CD4-positive, alpha-beta T cell treated with Interleukin-15 for 1 hour (primary cell): Measurements from ENCODE around the gene SEC11A.
"Not testable (repeated sequence)": the region's sequence is repeated elsewhere in the genome, so short reads cannot be mapped to it uniquely, and the experiment has no call there.

ENCODE experiments used
- DNase-seq: peaks from one replicate; pipeline ENCODE4 v3.0.0-alpha.2; 2020

The SEC11A gene

GRCh38 chr15:84716036-84716732 lies at the start of gene SEC11A:
TSS of gene SEC11A (minus strand) at chr15:84716139. CDS start at chr15:84716075, 64 bp downstream.
- peak; percentile 94 for DNase-seq

- no peak for DNase-seq
Observed at GRCh38 chr15:84765675-84766074, 49.7 kb upstream of the SEC11A start.

DNA sequence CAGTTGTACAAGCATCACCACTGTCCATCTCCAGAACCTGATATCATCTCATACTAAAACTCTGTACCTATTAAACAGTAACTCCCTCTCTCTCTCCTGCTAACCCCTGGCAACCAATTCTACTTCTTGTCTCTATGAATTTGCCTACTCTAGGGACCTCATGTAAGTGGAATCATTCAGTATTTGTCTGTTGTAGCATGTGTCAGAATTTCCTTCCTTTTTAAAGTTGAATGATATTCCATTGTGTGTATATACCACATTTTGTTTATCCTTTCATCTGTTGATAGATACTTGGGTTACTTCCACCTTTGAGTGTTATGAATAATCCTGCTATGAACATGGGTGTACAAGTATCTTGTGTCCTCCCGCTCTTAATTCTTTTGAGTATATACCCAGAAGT lies 49.0 kb upstream of the SEC11A start:
- DNase-seq, result no peak

- no peak for DNase-seq
Observed at GRCh38 chr15:84764585-84764984, 48.6 kb upstream of the SEC11A start.

DNA sequence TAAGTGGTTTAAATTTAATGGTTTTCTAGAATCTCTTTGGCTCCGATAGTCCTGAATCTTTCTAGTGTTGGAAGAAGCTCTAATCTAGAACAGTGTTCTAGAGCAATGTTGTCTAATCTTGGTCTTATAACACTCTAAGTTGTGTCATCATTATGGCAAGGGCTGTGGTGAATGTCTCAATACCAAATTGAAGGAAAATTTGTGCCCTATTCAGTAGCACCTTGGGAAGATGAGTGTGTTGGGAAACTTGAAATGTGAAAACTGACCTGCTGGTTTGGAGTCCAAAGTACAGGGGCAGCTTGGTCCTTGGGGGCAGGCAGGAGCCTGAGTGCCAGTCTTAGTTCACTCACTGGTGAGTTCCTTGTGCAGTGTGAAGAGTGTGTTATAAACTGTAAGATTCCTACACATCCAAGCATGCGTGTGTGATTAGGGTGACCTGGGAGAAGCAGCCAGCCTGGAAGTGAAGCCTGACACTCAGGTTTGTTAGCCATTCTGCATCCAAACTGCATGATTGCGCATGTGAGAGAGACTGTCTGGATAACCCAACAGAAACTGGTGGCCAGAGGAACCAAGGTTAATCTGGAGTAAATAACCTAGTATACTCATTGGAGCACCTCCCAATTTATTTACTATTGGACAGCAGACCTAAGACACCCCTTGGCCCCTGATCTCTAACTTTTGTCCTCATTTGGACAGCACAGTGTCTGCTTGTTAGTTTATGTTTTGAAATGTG lies 47.1 kb upstream of the SEC11A start:
- no peak for DNase-seq

DNA sequence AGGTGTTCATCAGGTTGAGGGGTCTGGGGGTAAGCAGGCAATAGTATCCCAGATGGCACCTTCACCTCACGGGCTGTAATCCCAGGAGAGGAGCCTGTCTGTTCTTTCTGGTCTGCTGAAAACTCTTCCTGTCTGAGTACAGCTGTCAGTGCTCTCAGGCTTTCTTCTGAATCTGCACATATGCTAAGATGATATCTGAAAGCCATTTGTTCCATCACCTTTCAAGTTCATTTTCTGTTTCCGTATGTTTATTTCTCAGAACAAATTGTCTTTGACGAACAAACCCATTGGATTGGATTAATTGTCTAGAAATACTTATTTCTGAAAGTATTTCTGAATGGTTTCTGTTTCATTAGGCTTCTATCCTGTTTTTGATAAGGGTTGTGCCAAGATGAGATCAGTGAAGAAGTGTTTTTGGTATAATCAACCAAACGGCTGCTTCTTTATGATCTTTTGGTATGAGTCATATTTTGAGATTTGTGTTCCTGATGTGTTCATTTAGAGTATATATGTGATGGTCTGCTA lies 45.7 kb upstream of the SEC11A start:
- no peak for DNase-seq

DNA sequence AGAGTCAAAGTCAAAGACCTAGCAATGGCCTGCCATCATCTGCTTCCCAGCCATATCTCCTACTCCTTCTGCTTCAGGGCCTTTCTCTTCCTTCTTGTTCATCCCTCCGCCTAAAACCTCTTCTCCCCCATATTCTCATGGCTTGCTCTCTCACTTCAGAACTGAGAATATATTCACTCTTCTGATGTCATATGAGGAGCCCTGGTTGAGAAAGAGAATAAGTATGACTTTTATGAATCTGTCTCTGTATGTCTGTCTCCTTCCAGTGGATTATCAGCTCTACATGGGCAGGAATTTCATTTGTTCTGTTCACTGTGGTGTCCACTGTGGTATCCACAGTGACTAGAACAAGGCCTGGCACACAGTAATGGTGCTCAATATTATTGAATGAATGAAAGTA lies 44.3 kb upstream of the SEC11A start:
- DNase-seq, result no peak

- no peak for DNase-seq
Observed at GRCh38 chr15:84759018-84759417, 43.1 kb upstream of the SEC11A start.

DNA sequence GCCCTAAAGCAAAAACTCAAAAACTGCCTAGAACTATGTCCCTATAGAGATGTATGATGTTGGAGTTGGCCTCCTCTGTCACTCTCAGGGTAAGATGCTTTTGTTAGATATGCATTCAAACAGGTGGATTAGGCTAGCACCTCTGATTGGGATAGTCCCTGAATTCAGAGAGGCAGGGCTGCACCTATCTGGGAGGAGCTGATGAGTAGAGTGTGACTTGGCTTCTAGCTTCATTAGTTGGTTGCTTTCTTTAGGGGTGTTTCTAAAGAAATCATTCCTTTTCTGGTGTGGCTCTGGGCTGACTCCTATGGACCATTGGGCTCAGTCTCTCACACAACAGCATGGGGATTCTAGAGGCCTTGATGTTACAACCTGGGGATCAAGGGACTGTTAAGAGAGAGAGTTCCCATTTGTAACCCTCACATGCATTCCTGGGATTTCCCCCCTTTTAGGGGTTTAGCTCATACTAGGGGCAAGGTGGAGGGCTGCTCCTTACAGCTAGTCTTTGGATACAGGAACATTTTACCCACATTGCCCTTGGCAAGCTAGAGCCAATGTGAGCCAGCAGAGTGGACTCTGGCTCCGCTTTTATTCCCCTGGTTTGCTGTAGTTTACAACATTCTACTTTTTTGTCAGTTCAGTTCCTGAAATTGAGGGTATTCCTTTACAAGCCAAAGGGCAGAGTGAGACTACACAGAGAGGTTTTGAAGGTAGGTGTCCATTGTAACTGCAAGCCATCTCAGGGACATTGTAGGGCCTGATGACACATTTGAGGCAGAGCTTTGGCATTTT lies 40.0 kb upstream of the SEC11A start:
- DNase-seq, result no peak

GRCh38 chr15:84754889-84755288 lies 39.0 kb upstream of the SEC11A start:
- not testable (repeated sequence) for DNase-seq

GRCh38 chr15:84752700-84753099 lies 36.8 kb upstream of the SEC11A start:
- DNase-seq, result no peak

- no peak for DNase-seq
Observed at GRCh38 chr15:84752195-84752594, 36.3 kb upstream of the SEC11A start.

DNA sequence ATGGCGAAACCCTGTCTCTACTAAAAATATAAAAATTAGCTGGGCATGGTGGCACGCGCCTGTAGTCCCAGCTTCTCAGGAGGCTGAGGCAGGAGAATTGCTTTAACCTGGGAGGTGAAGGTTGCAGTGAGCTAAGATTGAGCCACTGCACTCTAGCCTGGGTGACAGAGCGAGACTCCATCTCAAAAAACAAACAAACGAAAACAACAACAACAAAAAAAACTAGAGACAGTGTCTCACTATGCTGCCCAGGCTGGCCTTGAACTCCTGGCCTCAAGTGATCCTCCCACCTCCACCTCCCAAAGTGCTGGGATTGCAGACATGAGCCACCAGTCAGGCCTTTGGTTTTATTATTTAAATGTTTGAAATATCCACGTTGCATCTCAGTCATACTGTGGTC lies 35.8 kb upstream of the SEC11A start:
- DNase-seq, result not testable (repeated sequence)

- DNase-seq, result peak; percentile 36
Observed at GRCh38 chr15:84750583-84751092, 34.7 kb upstream of the SEC11A start.

DNA sequence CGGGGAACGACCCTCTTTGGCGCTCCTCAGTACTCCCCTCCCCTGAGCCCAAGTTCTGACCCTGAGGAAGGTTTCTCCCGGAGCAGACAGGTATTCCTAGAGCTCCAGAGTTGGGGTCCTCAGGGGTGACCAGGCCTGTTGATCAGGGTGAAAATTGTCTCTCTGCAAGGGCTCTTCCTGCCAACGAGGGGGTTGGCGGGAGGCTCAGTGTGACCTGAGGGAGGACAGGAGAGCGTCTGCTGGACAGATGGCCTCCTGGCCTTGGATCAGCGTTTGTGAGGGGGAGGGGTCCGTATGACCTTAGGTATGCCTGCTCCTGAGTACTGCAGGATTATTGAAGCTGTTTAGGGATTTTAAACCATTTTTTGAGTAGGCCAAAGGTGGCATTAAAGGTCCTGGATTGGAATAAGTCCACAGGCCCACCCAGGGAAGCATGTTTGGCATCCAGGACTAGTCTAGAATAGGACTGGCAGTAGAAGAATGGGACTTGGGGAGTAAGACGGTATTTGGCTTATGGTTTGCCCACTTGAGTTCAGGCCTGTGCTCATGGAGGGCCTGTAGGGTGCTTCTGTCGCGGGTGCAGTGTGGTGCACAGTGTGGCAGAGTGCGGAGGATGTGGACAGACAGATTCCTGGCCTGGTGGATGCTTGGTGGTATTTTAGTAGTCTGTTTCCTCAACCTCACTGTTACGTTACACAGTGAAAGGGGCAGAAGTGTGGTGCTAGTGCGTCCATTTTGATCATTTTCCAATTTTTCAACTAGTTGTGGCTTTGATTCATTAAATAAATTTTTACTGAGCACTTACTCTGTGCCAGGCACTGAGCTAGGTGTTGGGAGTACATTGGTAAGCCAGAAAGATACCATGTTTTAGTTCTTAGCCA lies 33.4 kb upstream of the SEC11A start:
- DNase-seq, result peak; percentile 52

GRCh38 chr15:84748274-84749110 lies 32.6 kb upstream of the SEC11A start, which contains the start of gene ZNF592:
TSS of gene ZNF592 (plus strand) at chr15:84748592. CDS start at chr15:84782676, 34,084 bp downstream.
- peak; percentile 84 for DNase-seq

DNA sequence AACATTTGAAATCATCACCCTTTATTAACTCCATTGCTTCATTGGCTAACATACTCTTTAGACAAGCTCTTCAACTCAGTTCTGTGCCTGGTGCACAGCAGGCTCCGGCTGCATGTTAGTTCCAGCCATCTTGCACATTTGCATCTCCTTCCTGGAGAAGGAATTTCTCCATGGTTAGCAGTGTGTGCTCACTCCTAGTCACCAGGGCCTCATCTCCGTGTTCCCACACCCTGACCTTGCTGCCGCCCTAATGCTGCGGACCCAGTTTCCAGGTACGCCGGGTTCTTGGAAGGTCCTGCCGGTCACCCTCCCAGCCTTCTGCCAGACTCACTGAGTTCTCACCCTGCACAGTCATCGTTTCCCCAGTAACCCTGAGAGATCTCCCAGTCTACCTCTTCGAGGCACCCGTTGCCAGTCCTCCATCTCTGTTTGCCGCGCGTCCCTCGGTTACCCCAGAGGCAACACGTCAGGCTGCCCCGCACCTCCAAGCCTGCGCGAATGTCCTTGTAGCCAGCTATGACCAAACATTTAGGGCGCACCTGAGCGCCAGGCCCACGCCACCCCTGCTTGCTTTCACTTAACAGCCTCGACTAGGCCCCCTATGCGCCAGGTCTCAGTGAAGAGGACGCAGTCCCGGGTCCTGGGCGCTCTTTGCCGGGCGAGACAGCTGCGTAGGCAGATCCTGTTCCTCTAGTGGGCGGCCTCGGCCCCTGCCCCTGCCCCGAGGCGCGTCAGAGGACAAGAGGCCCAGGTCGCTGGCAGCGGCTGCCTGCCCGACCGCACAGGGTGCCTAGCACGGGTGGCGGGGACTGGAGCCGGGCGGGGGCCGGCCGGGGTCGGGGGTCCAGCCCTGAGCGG lies 31.7 kb upstream of the SEC11A start:
- peak; percentile 82 for DNase-seq

GRCh38 chr15:84741121-84741520 lies 25.2 kb upstream of the SEC11A start:
- DNase-seq, result no peak

- DNase-seq, result no peak
Observed at GRCh38 chr15:84740691-84741090, 24.8 kb upstream of the SEC11A start.

DNA sequence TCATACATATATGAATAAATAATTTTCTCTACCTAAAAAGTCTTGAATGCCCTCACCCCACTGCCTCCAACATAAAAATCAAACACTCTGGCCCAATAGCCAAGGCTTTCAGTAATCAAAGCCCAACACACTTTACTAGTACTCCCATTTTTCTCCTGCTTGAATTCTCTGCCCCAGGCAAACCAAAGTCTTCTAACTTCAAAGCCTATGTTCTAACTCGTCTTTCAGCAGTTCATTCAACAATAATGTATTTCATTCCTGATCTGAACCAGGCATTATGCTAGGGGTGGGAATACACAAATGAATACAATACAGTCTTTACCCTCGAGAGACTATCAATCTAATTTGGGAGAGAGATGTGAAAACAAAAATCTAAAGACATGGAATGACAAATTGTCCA lies 21.1 kb upstream of the SEC11A start:
- DNase-seq, result no peak
